Lower leg skin (tissue), 3 donors: Measurements from ENCODE around the gene CLCC1.

ENCODE experiments used
- CTCF ChIP-seq, 3 donors: fragments of 450-650 bp; IDR thresholded peaks; one replicate each; pipeline ENCODE4 v1.5.1; 2016; ENCODE audit warnings: antibody characterized with exemption in 3 of 3, mild to moderate bottlenecking in 3 of 3, moderate library complexity in 2 of 3
- POLR2A ChIP-seq, 2 donors: fragments of 450-650 bp; IDR thresholded peaks; one replicate each; pipeline ENCODE4 v1.6.1; 2016 to 2017; ENCODE audit warnings: antibody characterized with exemption in 2 of 2, mild to moderate bottlenecking in 1 of 2, moderate library complexity in 1 of 2

GRCh38 chr1:108961752-108962486 is 1.4 kb downstream of the CLCC1 start:
- no peak for TF ChIP-seq CTCF (IDR thresholded peaks at IDR 0.05)
- no peak for TF ChIP-seq POLR2A (IDR thresholded peaks at IDR 0.05)
